H9 (cell line): Measurements from ENCODE around the gene DPP3. TPM values are rescaled to one million over a fixed set of nuclear protein-coding genes. Genes with fewer than 3 reads are reported as not detected.
A peak's percentile ranks its signal among the peaks of the same experiment; 100 is the strongest.

Experiments used
- DNase-seq: peaks from one replicate; pipeline ENCODE4 v3.0.0-alpha.2; 2017
- H2AFZ ChIP-seq: one replicate; pipeline ENCODE4 v1.6.1; 2013; ENCODE audit warnings: mild to moderate bottlenecking, low read length, control low read depth, moderate library complexity
- H2AK5ac ChIP-seq: 2 replicates; pipeline ENCODE4 v1.6.1; 2013; ENCODE audit warnings: low read length, control low read depth, mixed read lengths; ENCODE audit not compliant: insufficient read length
- H2BK120ac ChIP-seq: one replicate; pipeline ENCODE4 v1.6.1; 2013; ENCODE audit warnings: low read depth, mild to moderate bottlenecking, low read length, control low read depth, inconsistent platforms; ENCODE audit not compliant: poor library complexity, severe bottlenecking
- H2BK12ac ChIP-seq: 2 replicates; pipeline ENCODE4 v1.6.1; 2013; ENCODE audit warnings: low read length, control low read depth, mixed read lengths, low read depth; ENCODE audit not compliant: insufficient read length
- H2BK15ac ChIP-seq: 2 replicates; pipeline ENCODE4 v1.6.1; 2013; ENCODE audit warnings: low read depth, low read length, control low read depth
- H2BK20ac ChIP-seq: one replicate; pipeline ENCODE4 v1.6.1; 2013; ENCODE audit warnings: low read depth, mild to moderate bottlenecking, low read length, control low read depth, inconsistent platforms; ENCODE audit not compliant: poor library complexity, severe bottlenecking
- H2BK5ac ChIP-seq: 2 replicates; pipeline ENCODE4 v1.6.1; 2013; ENCODE audit warnings: low read length, control low read depth, mixed read lengths; ENCODE audit not compliant: insufficient read length
- H3K14ac ChIP-seq: 2 replicates; pipeline ENCODE4 v1.6.1; 2013; ENCODE audit warnings: low read length, control low read depth; ENCODE audit not compliant: insufficient read depth
- H3K18ac ChIP-seq: 2 replicates; pipeline ENCODE4 v1.6.1; 2013; ENCODE audit warnings: low read depth, mild to moderate bottlenecking, mixed read lengths, low read length, control low read depth; ENCODE audit not compliant: insufficient read length
- H3K23ac ChIP-seq: 2 replicates; pipeline ENCODE4 v1.6.1; 2013; ENCODE audit warnings: low read length, control low read depth, mixed read lengths, low read depth; ENCODE audit not compliant: insufficient read length
- H3K23me2 ChIP-seq: 2 replicates; pipeline ENCODE4 v1.6.1; 2013; ENCODE audit warnings: low read depth, mild to moderate bottlenecking, mixed read lengths, low read length, control low read depth; ENCODE audit not compliant: insufficient read length, poor library complexity, severe bottlenecking
- H3K27ac ChIP-seq: 2 replicates; pipeline ENCODE4 v1.5.1; 2013; ENCODE audit warnings: low read length, control low read depth, mixed read lengths, low read depth; ENCODE audit not compliant: insufficient read length
- H3K27me3 ChIP-seq: 2 replicates; pipeline ENCODE4 v1.6.1; 2013; ENCODE audit warnings: low read length, control low read depth, inconsistent platforms; ENCODE audit not compliant: insufficient read depth
- H3K4ac ChIP-seq: 2 replicates; pipeline ENCODE4 v1.6.1; 2013; ENCODE audit warnings: low read depth, mild to moderate bottlenecking, control low read depth, inconsistent platforms, low read length, moderate library complexity
- H3K4me1 ChIP-seq: 2 replicates; pipeline ENCODE4 v1.6.1; 2013; ENCODE audit warnings: low read length, control low read depth, inconsistent platforms; ENCODE audit not compliant: insufficient read depth
- H3K4me2 ChIP-seq: 2 replicates; pipeline ENCODE4 v1.6.1; 2013; ENCODE audit warnings: low read length, control low read depth, mixed read lengths; ENCODE audit not compliant: insufficient read length, insufficient read depth
- H3K56ac ChIP-seq: 2 replicates; pipeline ENCODE4 v1.6.1; 2013; ENCODE audit warnings: low read depth, mild to moderate bottlenecking, mixed read lengths, low read length, control low read depth; ENCODE audit not compliant: insufficient read length
- H3K79me1 ChIP-seq: 2 replicates; pipeline ENCODE4 v1.6.1; 2013; ENCODE audit warnings: low read depth, mild to moderate bottlenecking, moderate library complexity, low read length, control low read depth, inconsistent platforms; ENCODE audit not compliant: insufficient read depth, poor library complexity, severe bottlenecking
- H3K79me2 ChIP-seq: 2 replicates; pipeline ENCODE4 v1.6.1; 2013; ENCODE audit warnings: low read length, control low read depth, inconsistent platforms; ENCODE audit not compliant: insufficient read depth
- H3K9ac ChIP-seq: 2 replicates; pipeline ENCODE4 v1.6.1; 2013; ENCODE audit warnings: low read length, control low read depth, mixed read lengths; ENCODE audit not compliant: insufficient read length; ENCODE audit errors: extremely low read depth
- H3K9me3 ChIP-seq: one replicate; pipeline ENCODE4 v1.6.1; 2013; ENCODE audit warnings: low read depth, low read length, inconsistent platforms; ENCODE audit not compliant: control insufficient read depth
- H3T11ph ChIP-seq: one replicate; pipeline ENCODE4 v1.6.1; 2013; ENCODE audit warnings: mild to moderate bottlenecking, low read length, control low read depth, inconsistent platforms
- H4K20me1 ChIP-seq: one replicate; pipeline ENCODE4 v1.6.1; 2013; ENCODE audit not compliant: control insufficient read depth, insufficient read length, insufficient read depth
- H4K5ac ChIP-seq: 2 replicates; pipeline ENCODE4 v1.6.1; 2013; ENCODE audit warnings: low read depth, mild to moderate bottlenecking, mixed read lengths, low read length, control low read depth; ENCODE audit not compliant: insufficient read length
- H4K8ac ChIP-seq: replicated peaks from 2 replicates; pipeline ENCODE4 v1.6.1; 2013; ENCODE audit warnings: low read length, control low read depth, mixed read lengths, low read depth; ENCODE audit not compliant: insufficient read length
- H4K91ac ChIP-seq: 2 replicates; pipeline ENCODE4 v1.6.1; 2013; ENCODE audit warnings: low read depth, mild to moderate bottlenecking, moderate library complexity, mixed read lengths, low read length, control low read depth; ENCODE audit not compliant: insufficient read length
- H3K27ac Mint-ChIP-seq, 3 experiments: 2 replicates in 2 of 3; 3 replicates in 1 of 3; pipeline ENCODE4 v1.8.0; 2020 to 2021; ENCODE audit warnings: mixed read lengths in 3 of 3, mild to moderate bottlenecking in 1 of 3, moderate library complexity in 1 of 3
- H3K27me3 Mint-ChIP-seq: 2 replicates; pipeline ENCODE4 v1.8.0; 2021; ENCODE audit warnings: low read depth, mild to moderate bottlenecking, moderate library complexity, mixed read lengths
- H3K36me3 Mint-ChIP-seq, 3 experiments: 2 replicates in 2 of 3; 3 replicates in 1 of 3; pipeline ENCODE4 v1.8.0; 2020 to 2021; ENCODE audit warnings: low read depth in 3 of 3, mixed read lengths in 3 of 3; ENCODE audit not compliant: insufficient read depth in 1 of 3
- H3K4me1 Mint-ChIP-seq, 2 experiments: 2 replicates each; pipeline ENCODE4 v1.8.0; 2020; ENCODE audit warnings: mixed read lengths in 2 of 2
- H3K4me3 Mint-ChIP-seq, 2 experiments: 2 replicates in 1 of 2; 3 replicates in 1 of 2; pipeline ENCODE4 v1.8.0; 2020 to 2021; ENCODE audit warnings: mild to moderate bottlenecking in 2 of 2, mixed read lengths in 2 of 2, moderate library complexity in 1 of 2
- H3K9me3 Mint-ChIP-seq, 2 experiments: 2 replicates in 1 of 2; 3 replicates in 1 of 2; pipeline ENCODE4 v1.8.0; 2020; ENCODE audit warnings: mild to moderate bottlenecking in 2 of 2, mixed read lengths in 2 of 2, moderate library complexity in 1 of 2
- WGBS: extraction: QIAGEN DNeasy Blood & Tissue Kit; methylation state at CpG from one replicate; pipeline ENCODE4 v1.1.7; 2013; ENCODE audit warnings: missing lambda C conversion rate, low lambda C conversion rate, mixed read lengths; ENCODE audit not compliant: insufficient read length; ENCODE audit errors: extremely low coverage; 5-methylcytosine and 5-hydroxymethylcytosine counted together
- total RNA-seq: library from RNA; stranded (reverse); gene quantifications from 2 replicates; pipeline ENCODE4 v1.2.1, GENCODE V29; 2021
- TF ChIP-seq, protein P1 (sequence below): fragments of 200-600 bp; sonication (generic); conservative IDR thresholded peaks from 3 replicates; pipeline ENCODE4 v1.8.0; 2021; ENCODE audit warnings: antibody characterized with exemption, mild to moderate bottlenecking

DPP3 gene
- total RNA-seq, 1 experiment from 2014 or later = 85.3 TPM

DNA sequence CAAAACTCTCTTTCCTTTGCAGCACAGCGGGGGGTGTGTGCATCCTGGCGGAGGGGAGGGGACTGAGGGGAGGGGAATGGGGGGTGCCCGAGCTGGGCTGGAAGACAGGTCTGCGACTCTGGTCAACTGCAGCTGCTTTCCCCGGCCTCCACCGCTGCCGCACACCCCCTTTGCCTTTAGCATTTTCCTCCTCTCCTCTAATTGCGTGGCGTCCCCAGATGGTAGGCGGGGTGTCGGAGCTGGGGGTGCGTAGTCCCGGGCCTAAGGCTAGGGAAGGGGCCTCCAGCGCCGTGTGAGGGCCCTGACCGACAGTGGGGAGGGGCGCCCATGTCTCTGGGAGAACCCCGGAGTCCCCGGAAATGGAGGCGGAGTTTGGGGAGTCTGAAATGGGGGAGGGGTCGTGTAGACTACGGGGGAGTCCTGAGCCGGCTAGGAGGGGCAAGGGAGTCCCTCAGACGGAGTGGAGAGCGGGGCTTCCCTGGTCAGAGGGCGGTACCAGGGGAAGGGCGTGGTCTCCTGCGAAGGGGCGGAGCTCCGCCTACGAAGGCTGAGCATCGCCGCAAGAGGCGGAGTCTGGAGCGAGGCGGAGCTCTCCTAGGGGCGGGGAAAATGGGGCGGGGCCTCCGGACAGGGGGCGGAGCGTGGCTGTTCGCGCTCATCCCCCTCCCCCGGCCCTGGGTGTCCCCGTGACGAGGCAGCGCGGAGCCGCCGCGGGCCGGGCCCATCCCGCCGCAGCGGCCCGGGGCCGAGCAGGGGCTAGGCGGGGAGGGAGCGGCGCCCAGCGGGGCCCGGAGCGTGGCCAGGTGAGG lies 13.8 kb upstream of the DPP3 start, which contains the start of gene PELI3:
PELI3 (plus strand) TSS at position 681 of the 809 bp plus-strand sequence. CDS start 1,224 bp downstream, outside the sequence.
- H2AFZ ChIP-seq = no peak within 1 kb of the TSS
- H3K4me1 Mint-ChIP-seq = peaks cover 21 to 36% of the 10 kb centered on the region in 2 experiments

More for the DNA sequence above, 13.8 kb upstream of the DPP3 start, which contains the start of gene PELI3:
- Histone ChIP-seq H3K9ac (peak within 1 kb of the TSS; percentile 34), H3K79me1 (no peaks in the 10 kb centered on the region), H3K4me2 (peak within 1 kb of the TSS; percentile 73), H3K27me3 (no peaks in the 10 kb centered on the region), H2BK20ac (no peak within 1 kb of the TSS), H3K9me3 (no peaks in the 10 kb centered on the region), H2BK120ac (no peak within 1 kb of the TSS), H3K27ac (no peak within 1 kb of the TSS), H2AK5ac (no peak within 1 kb of the TSS), H2BK5ac (no peak within 1 kb of the TSS), H3T11ph (no peak within 1 kb of the TSS), H3K23me2 (peaks cover 6% of the 10 kb centered on the region), H3K14ac (peak within 1 kb of the TSS; percentile 48; the same call in 1 of the 2 replicates), H3K23ac (no peak within 1 kb of the TSS), H4K5ac (no peak within 1 kb of the TSS), H3K56ac (no peak within 1 kb of the TSS), H4K20me1 (no peaks in the 10 kb centered on the region), H2BK15ac (no peak within 1 kb of the TSS), H3K18ac (no peak within 1 kb of the TSS), H4K91ac (no peak within 1 kb of the TSS), H4K8ac (no peak within 1 kb of the TSS), H3K4me1 (no peaks in the 10 kb centered on the region; the same call in 1 of the 2 replicates), H2BK12ac (no peak within 1 kb of the TSS), H3K79me2 (no peaks in the 10 kb centered on the region), H3K4ac (no peak within 1 kb of the TSS)
- H3K9me3 Mint-ChIP-seq = peaks cover 14 to 22% of the 10 kb centered on the region in 2 experiments; a peak in 4 of 5 replicates
- TF ChIP-seq, protein P1, sequence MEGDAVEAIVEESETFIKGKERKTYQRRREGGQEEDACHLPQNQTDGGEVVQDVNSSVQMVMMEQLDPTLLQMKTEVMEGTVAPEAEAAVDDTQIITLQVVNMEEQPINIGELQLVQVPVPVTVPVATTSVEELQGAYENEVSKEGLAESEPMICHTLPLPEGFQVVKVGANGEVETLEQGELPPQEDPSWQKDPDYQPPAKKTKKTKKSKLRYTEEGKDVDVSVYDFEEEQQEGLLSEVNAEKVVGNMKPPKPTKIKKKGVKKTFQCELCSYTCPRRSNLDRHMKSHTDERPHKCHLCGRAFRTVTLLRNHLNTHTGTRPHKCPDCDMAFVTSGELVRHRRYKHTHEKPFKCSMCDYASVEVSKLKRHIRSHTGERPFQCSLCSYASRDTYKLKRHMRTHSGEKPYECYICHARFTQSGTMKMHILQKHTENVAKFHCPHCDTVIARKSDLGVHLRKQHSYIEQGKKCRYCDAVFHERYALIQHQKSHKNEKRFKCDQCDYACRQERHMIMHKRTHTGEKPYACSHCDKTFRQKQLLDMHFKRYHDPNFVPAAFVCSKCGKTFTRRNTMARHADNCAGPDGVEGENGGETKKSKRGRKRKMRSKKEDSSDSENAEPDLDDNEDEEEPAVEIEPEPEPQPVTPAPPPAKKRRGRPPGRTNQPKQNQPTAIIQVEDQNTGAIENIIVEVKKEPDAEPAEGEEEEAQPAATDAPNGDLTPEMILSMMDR = no peak
- H3K36me3 Mint-ChIP-seq = peaks cover 5 to 30% (median 6%) of the 10 kb centered on the region in 3 experiments; a peak in 6 of 7 replicates
- H3K4me3 Mint-ChIP-seq = peak within 1 kb of the TSS; percentile 82 to 92
- DNase-seq = peak; percentile 93
- peaks cover 8% of the 10 kb centered on the region for H3K27me3 Mint-ChIP-seq
- peak within 1 kb of the TSS; percentile 93 to 94 (median 93) for H3K27ac Mint-ChIP-seq
- no CpG with 5 or more reads among the region's 63 CpGs for WGBS
